Measurements from ENCODE around the gene MTAP.

MTAP gene

DNA sequence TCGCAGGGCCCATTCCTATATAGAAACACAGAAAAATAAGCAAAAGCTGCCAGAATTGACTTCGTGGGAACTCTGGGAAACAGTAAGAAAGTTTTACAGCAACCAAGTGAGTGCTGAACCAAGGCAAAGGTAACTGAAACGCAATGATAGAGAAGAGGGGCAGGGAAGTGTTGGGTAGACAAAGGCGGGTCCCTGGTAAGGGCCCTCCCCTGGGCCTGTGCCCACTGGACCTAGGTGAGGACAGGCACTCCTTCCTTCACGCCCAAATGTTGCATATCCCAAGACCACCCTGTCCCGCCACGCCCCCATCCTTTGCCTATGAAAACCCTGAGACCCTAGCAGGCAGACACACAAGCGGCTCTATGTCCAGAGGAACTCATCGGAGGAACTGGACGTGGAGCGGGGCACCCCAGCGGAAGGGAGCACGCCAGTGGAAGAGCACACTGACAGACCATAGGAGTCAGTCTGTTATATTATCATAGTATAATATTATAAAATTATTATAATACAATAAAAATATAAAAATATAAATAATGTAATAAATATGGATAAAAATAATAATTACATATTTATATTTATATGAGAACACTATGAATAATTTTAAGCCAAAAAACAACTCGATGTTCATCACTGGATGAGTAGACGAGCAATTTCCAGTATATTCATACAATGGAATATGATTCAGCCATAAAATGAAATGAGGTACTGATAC is 163.9 kb downstream of the MTAP start:
- TF ChIP-seq TAF1 (IDR thresholded peaks at IDR 0.05; ENCODE audit: borderline replicate concordance, insufficient read depth, low read length) (no peak), SIN3A (IDR thresholded peaks at IDR 0.05; ENCODE audit: borderline replicate concordance, insufficient read depth, low read length) (no peak), POLR2AphosphoS5 (IDR thresholded peaks at IDR 0.05; ENCODE audit: low read depth, low read length) (no peak), FOXP2 (optimal IDR thresholded peaks at IDR 0.05; ENCODE audit: borderline replicate concordance, extremely low read depth, extremely low read length, insufficient read depth) (no peak)
- TF ChIP-seq, protein P1, sequence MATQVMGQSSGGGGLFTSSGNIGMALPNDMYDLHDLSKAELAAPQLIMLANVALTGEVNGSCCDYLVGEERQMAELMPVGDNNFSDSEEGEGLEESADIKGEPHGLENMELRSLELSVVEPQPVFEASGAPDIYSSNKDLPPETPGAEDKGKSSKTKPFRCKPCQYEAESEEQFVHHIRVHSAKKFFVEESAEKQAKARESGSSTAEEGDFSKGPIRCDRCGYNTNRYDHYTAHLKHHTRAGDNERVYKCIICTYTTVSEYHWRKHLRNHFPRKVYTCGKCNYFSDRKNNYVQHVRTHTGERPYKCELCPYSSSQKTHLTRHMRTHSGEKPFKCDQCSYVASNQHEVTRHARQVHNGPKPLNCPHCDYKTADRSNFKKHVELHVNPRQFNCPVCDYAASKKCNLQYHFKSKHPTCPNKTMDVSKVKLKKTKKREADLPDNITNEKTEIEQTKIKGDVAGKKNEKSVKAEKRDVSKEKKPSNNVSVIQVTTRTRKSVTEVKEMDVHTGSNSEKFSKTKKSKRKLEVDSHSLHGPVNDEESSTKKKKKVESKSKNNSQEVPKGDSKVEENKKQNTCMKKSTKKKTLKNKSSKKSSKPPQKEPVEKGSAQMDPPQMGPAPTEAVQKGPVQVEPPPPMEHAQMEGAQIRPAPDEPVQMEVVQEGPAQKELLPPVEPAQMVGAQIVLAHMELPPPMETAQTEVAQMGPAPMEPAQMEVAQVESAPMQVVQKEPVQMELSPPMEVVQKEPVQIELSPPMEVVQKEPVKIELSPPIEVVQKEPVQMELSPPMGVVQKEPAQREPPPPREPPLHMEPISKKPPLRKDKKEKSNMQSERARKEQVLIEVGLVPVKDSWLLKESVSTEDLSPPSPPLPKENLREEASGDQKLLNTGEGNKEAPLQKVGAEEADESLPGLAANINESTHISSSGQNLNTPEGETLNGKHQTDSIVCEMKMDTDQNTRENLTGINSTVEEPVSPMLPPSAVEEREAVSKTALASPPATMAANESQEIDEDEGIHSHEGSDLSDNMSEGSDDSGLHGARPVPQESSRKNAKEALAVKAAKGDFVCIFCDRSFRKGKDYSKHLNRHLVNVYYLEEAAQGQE (IDR thresholded peaks at IDR 0.05; ENCODE audit: insufficient read depth in 1 of 2, low read depth in 2 of 2, low read length in 2 of 2): no peak

DNA sequence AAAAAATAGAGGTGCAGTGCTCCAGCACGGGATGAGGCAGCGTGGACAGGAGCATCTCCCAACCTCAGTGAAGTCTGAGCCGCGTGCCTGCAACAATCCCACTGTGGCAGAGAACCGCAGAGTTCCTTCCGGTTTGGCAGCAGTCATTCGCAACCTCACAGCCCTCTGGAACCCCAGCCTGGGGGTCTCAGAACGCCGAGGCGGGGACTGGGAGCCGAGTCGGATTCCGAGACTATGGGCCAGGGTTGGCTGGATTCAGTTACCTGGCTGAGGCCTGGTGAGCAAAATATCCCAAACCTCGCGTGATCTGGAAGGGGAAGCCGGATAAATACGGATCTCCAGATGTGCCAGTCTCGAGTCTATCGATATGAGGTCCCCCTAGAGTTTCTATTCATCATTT is 164.7 kb downstream of the MTAP start:
- TF ChIP-seq POLR2AphosphoS5 (IDR thresholded peaks at IDR 0.05; ENCODE audit: low read depth, low read length) (no peak), SIN3A (IDR thresholded peaks at IDR 0.05; ENCODE audit: borderline replicate concordance, insufficient read depth, low read length) (no peak), TAF1 (IDR thresholded peaks at IDR 0.05; ENCODE audit: borderline replicate concordance, insufficient read depth, low read length) (no peak), FOXP2 (optimal IDR thresholded peaks at IDR 0.05; ENCODE audit: borderline replicate concordance, extremely low read depth, extremely low read length, insufficient read depth) (no peak)
- TF ChIP-seq, protein P1 (IDR thresholded peaks at IDR 0.05; ENCODE audit: insufficient read depth in 1 of 2, low read depth in 2 of 2, low read length in 2 of 2): no peak

DNA sequence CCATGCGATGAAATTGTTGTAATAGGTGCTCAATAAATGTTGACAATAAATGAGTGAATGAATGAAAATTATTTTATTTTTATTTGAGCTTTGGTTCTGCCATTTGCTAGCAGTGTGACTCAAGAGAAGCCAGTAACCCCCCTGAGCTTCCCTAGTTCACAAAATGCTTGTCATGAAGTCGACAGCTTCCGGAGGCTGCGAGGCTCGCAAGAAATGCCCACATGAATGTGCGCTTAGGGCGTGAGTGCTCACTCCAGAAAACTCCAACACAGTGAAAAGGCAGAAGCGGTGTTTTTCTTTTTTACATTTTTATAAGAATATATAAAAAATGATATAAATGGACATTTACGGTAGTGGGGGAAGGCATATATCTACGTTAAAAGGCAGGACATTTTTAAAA is 165.3 kb downstream of the MTAP start:
- TF ChIP-seq POLR2AphosphoS5 (IDR thresholded peaks at IDR 0.05; ENCODE audit: low read depth, low read length): no peak
- TF ChIP-seq SIN3A (IDR thresholded peaks at IDR 0.05; ENCODE audit: borderline replicate concordance, insufficient read depth, low read length): no peak
- no peak for TF ChIP-seq FOXP2 (optimal IDR thresholded peaks at IDR 0.05; ENCODE audit: borderline replicate concordance, extremely low read depth, extremely low read length, insufficient read depth)
- TF ChIP-seq TAF1 (IDR thresholded peaks at IDR 0.05; ENCODE audit: borderline replicate concordance, insufficient read depth, low read length): no peak
- TF ChIP-seq, protein P1 (IDR thresholded peaks at IDR 0.05; ENCODE audit: insufficient read depth in 1 of 2, low read depth in 2 of 2, low read length in 2 of 2): no peak

DNA sequence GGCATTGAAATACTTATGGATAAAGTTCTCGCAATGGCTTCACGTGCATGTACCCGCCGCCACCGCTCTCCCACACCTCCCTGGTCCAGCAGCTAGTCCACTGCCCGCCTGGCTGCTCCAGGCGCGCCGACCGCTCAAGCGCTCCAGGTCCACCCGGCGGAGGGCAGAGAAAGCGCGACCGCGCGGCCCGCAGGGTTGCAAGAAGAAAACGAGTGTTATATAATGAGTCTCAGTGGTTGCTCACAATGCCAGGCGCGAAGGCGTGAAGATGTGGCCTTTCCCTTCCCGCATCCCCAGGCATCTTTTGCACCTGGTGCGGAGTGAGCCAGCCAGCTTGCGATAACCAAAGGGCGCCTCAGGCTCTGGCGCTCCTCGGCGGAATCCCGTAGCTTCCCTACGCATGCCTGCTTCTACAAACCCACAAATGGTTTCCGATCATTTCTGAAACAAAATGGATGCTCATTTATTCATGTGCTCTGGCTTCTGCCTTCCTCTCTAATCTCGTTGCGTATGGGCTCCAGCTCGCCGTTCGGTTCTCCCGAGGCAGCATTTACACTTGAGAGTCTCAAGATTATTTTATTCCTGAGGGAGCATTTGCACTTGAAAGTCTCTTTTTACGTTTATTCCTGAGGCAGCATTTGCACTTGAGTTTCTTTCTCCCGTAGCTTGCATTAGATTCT is 166.0 kb downstream of the MTAP start:
- TF ChIP-seq, protein P1 (IDR thresholded peaks at IDR 0.05; ENCODE audit: insufficient read depth in 1 of 2, low read depth in 2 of 2, low read length in 2 of 2): no peak
- TF ChIP-seq SIN3A (IDR thresholded peaks at IDR 0.05; ENCODE audit: borderline replicate concordance, insufficient read depth, low read length) (no peak), FOXP2 (optimal IDR thresholded peaks at IDR 0.05; ENCODE audit: borderline replicate concordance, extremely low read depth, extremely low read length, insufficient read depth) (no peak), TAF1 (IDR thresholded peaks at IDR 0.05; ENCODE audit: borderline replicate concordance, insufficient read depth, low read length) (no peak), POLR2AphosphoS5 (IDR thresholded peaks at IDR 0.05; ENCODE audit: low read depth, low read length) (no peak)

Measured in PFSK-1 (cell line).